Loucy (cell line): ENCODE results near the gene MGRN1.

ENCODE experiments used
- CTCF ChIP-seq: fragments of 200-600 bp; sonication (generic); conservative IDR thresholded peaks from 2 replicates; pipeline ENCODE4 v1.5.1; 2014; ENCODE audit warnings: mild to moderate bottlenecking, antibody characterized with exemption, low read length
- EZH2phosphoT487 ChIP-seq: fragments of 200-600 bp; IDR thresholded peaks from 2 replicates; pipeline ENCODE4 v1.6.1; 2018; ENCODE audit warnings: antibody characterized with exemption, mild to moderate bottlenecking, moderate library complexity, borderline replicate concordance

GRCh38 chr16:4734063-4734729, 109.6 kb downstream of the MGRN1 start, which contains the start of the genes ANKS3 and DNAAF8:
- no peak for TF ChIP-seq CTCF
- TF ChIP-seq EZH2phosphoT487 = no peak
